Measurements from ENCODE around the gene EXOC4. TPM values are rescaled to one million over a fixed set of nuclear protein-coding genes. Genes with fewer than 3 reads are reported as not detected.

Gene EXOC4
- total and polyA plus RNA-seq, 2 of the 13 experiments (the other 11 are each of a cell fraction or from before 2014, with no cell fraction given): 22.5 to 39.0 TPM

GRCh38 chr7:133587903-133588302 lies 335.0 kb downstream of the EXOC4 start:
- no peak for ATAC-seq
- DNase-seq (ENCODE audit: low spot score): no peak
- in situ Hi-C loops (cut with HindIII; ENCODE audit: extremely low pct_ligation_motif_present, low pct_unique_long_range_greater_than_20kb): no loop called here
- FAIRE-seq: no peak
- Histone ChIP-seq H3K79me2 (ENCODE audit: insufficient read depth, low read length) (no peaks in the 10 kb centered on the region), H3K36me3 (replicated peaks in 1 of 2; ENCODE audit: control insufficient read depth in 1 of 2, insufficient read depth in 2 of 2, low read length in 2 of 2) (no peaks in the 10 kb centered on the region), H3K4me2 (ENCODE audit: low read depth, low read length) (no peak overlapping the region), H3K4me1 (ENCODE audit: insufficient read depth, low read length) (no peaks in the 10 kb centered on the region), H3K27me3 (ENCODE audit: control insufficient read depth in 1 of 2, insufficient read depth in 2 of 2, low read length in 2 of 2) (no peaks in the 10 kb centered on the region), H3K27ac (ENCODE audit: extremely low read length, insufficient read depth, low read length) (no peak overlapping the region), H4K20me1 (ENCODE audit: insufficient read depth, low read length) (no peaks in the 10 kb centered on the region), H2AFZ (ENCODE audit: low read length) (no peak overlapping the region), H3K4me3 (replicated peaks in 1 of 3; ENCODE audit: insufficient read depth in 1 of 3, low read depth in 2 of 3, low read length in 3 of 3) (no peak overlapping the region), H3K9ac (ENCODE audit: insufficient read depth, low read depth, low read length) (no peak overlapping the region), H3K9me3 (ENCODE audit: low read length) (no peaks in the 10 kb centered on the region)
- no TSS peak for BruUV-seq (replicated peaks)
- intact Hi-C loops (cut with micrococcal nuclease; ENCODE audit: unreplicated experiment): no loop called here
- POLR2A ChIA-PET: no interaction called here
- TF ChIP-seq PRDM4 (CRISPR knock-in tag; IDR thresholded peaks at IDR 0.05; ENCODE audit: borderline replicate concordance) (no peak), ZNF670 (CRISPR knock-in tag; IDR thresholded peaks at IDR 0.05; ENCODE audit: borderline replicate concordance) (no peak), TCF7 (IDR thresholded peaks at IDR 0.05; ENCODE audit: low read depth) (no peak), ZSCAN21 (CRISPR knock-in tag; IDR thresholded peaks at IDR 0.05; ENCODE audit: borderline replicate concordance) (no peak), POLR2A (IDR thresholded peaks at IDR 0.05; ENCODE audit: insufficient read depth in 1 of 2, low read depth in 2 of 2, low read length in 2 of 2) (no peak), SMAD3 (CRISPR knock-in tag; IDR thresholded peaks at IDR 0.05) (no peak), STAG1 (CRISPR knock-in tag; IDR thresholded peaks at IDR 0.05) (no peak), ZNF782 (CRISPR knock-in tag; IDR thresholded peaks at IDR 0.05; ENCODE audit: borderline replicate concordance) (no peak), ZNF354B (CRISPR knock-in tag; IDR thresholded peaks at IDR 0.05) (no peak), AHR (CRISPR knock-in tag; IDR thresholded peaks at IDR 0.05) (no peak), JUNB (CRISPR knock-in tag; IDR thresholded peaks at IDR 0.05; ENCODE audit: borderline replicate concordance) (no peak), KDM2A (CRISPR knock-in tag; IDR thresholded peaks at IDR 0.05; ENCODE audit: borderline replicate concordance, low read depth) (no peak), ZNF160 (CRISPR knock-in tag; IDR thresholded peaks at IDR 0.05) (no peak), RELA (CRISPR knock-in tag; IDR thresholded peaks at IDR 0.05) (no peak), XRCC5 (optimal IDR thresholded peaks at IDR 0.05; ENCODE audit: low read length) (no peak), ZNF280D (CRISPR knock-in tag; IDR thresholded peaks at IDR 0.05) (no peak), REST (IDR thresholded peaks at IDR 0.05; ENCODE audit: borderline replicate concordance in 1 of 2, low read depth in 1 of 2, low read length in 2 of 2) (no peak)
- CTCF ChIA-PET (ENCODE audit: low intra/inter-chr PET ratio, low total read pairs): no interaction called here

Data from HepG2 (cell line).